HepG2 (cell line): ENCODE data around the gene TTC16. TPM values are rescaled to one million over a fixed set of nuclear protein-coding genes. Genes with fewer than 3 reads are reported as not detected.
A peak's percentile ranks its signal among the peaks of the same experiment; 100 is the strongest.

Source experiments
- ATAD3A ChIP-seq: sonication (generic); formaldehyde crosslinking; IDR thresholded peaks from 2 replicates; pipeline ENCODE4 v1.4.0; 2020; ENCODE audit warnings: missing genetic modification reagents
- CAMTA2 ChIP-seq: sonication (generic); formaldehyde crosslinking; IDR thresholded peaks from 2 replicates; pipeline ENCODE4 v1.4.0; 2020; ENCODE audit warnings: mild to moderate bottlenecking, missing genetic modification reagents, borderline replicate concordance
- IKZF1 ChIP-seq: fragments of 450-650 bp; IDR thresholded peaks from 2 replicates; pipeline ENCODE4 v1.7.1; 2016
- KMT2A ChIP-seq: sonication (generic); formaldehyde crosslinking; IDR thresholded peaks from 2 replicates; pipeline ENCODE4 v1.4.0; 2020; ENCODE audit warnings: missing genetic modification reagents
- MAF1 ChIP-seq: sonication (generic); formaldehyde crosslinking; IDR thresholded peaks from 2 replicates; pipeline ENCODE4 v1.5.0; 2020; ENCODE audit warnings: missing genetic modification reagents, borderline replicate concordance
- MBD4 ChIP-seq: IDR thresholded peaks from 2 replicates; pipeline ENCODE4 v1.6.1; 2012; ENCODE audit warnings: low read length, inconsistent platforms, borderline replicate concordance
- ONECUT2 ChIP-seq: sonication (generic); formaldehyde crosslinking; IDR thresholded peaks from 2 replicates; pipeline ENCODE4 v1.4.0; 2020; ENCODE audit warnings: missing genetic modification reagents
- RFX3 ChIP-seq: IDR thresholded peaks from 2 replicates; pipeline ENCODE4 v1.6.1; 2016; ENCODE audit warnings: missing biosample characterization, missing genetic modification reagents
- ZNF234 ChIP-seq: sonication (generic); formaldehyde crosslinking; conservative IDR thresholded peaks from 2 replicates; pipeline ENCODE4 v1.5.1; 2020; ENCODE audit warnings: mild to moderate bottlenecking, missing genetic modification reagents
- ZNF772 ChIP-seq: sonication (generic); formaldehyde crosslinking; IDR thresholded peaks from 2 replicates; pipeline ENCODE4 v1.5.0; 2020; ENCODE audit warnings: mild to moderate bottlenecking, missing genetic modification reagents
- polyA plus RNA-seq, 8 experiments: library from polyadenylated mRNA; depleted of rRNA in 3 of 8; stranded (reverse) in 7 of 8; unstranded in 1 of 8; fragments of >200 nt; fragmentation: Illumina TruSeq in 4 of 8; extraction: Trizol in 4 of 8; gene quantifications; 2 replicates each; pipeline versions ENCODE4 v1.2.1 to v1.2.3, GENCODE V29; 2011 to 2016; ENCODE audit warnings: low read depth in 4 of 8, missing spikeins in 1 of 8, mixed read lengths in 1 of 8; ENCODE audit not compliant: insufficient read depth in 1 of 8
- total RNA-seq, 5 experiments: library from RNA; depleted of rRNA; stranded (reverse); fragments of >200 nt; fragmentation: Illumina TruSeq; extraction: Trizol; gene quantifications; 2 replicates each; pipeline ENCODE4 v1.2.3, GENCODE V29; 2016; ENCODE audit warnings: low read depth in 1 of 5
- TF ChIP-seq, protein P1 (sequence below): sonication (generic); formaldehyde crosslinking; IDR thresholded peaks from 2 replicates; pipeline ENCODE4 v1.8.0; 2022; ENCODE audit warnings: missing genetic modification reagents, mild to moderate bottlenecking, moderate library complexity, borderline replicate concordance
- TF ChIP-seq, protein P2 (sequence below): IDR thresholded peaks from 2 replicates; pipeline ENCODE4 v1.6.1; 2016; ENCODE audit warnings: low read depth, missing genetic modification reagents, missing compliant biosample characterization
- TF ChIP-seq, protein P3 (sequence below): sonication (generic); formaldehyde crosslinking; IDR thresholded peaks from 2 replicates; pipeline ENCODE4 v1.4.0; 2020; ENCODE audit warnings: missing genetic modification reagents, mild to moderate bottlenecking, borderline replicate concordance
- TF ChIP-seq, protein P4 (sequence below): sonication (generic); formaldehyde crosslinking; IDR thresholded peaks from 2 replicates; pipeline ENCODE4 v1.8.1; 2023; ENCODE audit warnings: mild to moderate bottlenecking, inconsistent platforms, moderate library complexity, missing genetic modification reagents, borderline replicate concordance
- TF ChIP-seq, protein P5 (sequence below): sonication (generic); formaldehyde crosslinking; conservative IDR thresholded peaks from 2 replicates; pipeline ENCODE4 v1.8.1; 2023; ENCODE audit warnings: missing genetic modification reagents
- TF ChIP-seq, protein P6 (sequence below): IDR thresholded peaks from 2 replicates; pipeline ENCODE4 v1.6.1; 2016; ENCODE audit warnings: missing compliant biosample characterization, missing genetic modification reagents, borderline replicate concordance

Gene TTC16
- total and polyA plus RNA-seq, 2 of the 13 experiments (the other 11 are each of a cell fraction or from before 2014, with no cell fraction given) = not detected

DNA sequence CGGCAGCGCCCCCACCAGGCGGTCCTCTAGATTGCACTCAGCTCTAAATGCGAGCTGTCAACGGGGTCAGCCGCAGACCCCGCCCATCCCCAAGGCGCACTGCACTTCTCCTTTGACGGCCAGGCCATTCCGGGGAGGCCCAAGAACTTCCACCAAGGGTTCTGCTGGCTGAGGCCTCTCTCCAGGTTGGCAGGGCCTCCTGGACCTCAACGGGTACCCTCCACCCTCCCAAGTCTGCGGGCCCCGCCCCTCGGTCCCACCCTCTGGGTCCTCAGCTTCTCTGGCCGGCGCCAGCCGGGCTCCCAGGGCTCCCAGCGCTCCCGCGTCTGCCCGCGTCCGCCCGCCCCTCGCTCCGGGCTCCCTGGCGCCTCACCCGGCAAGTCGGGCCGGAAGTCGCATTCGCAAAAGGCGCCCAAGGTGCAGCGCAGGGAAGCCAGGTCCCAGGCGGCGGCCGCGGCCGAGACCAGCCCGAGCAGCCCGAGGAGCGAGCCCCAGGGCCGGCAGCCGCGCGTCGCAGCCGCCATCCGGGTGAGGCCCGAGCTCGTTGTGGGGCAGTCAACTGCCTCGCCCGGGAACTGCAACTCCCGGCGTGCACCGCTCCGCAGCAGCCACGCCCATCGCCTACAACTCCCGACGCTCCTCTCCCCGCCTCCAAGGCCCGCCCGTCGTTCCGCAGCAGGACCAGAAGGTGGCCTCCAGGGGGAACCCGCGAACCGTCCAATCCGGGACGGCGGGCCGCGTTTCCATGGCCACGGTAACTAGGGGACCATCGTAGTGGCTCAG, 19.1 kb downstream of the TTC16 start, which contains the start of gene TOR2A (continued):
- TF ChIP-seq MBD4 (no peak), ATAD3A (CRISPR knock-in tag) (no peak), ONECUT2 (no peak), CAMTA2 (CRISPR knock-in tag) (no peak), KMT2A (CRISPR knock-in tag) (no peak), RFX3 (CRISPR knock-in tag) (peak; percentile 98), ZNF234 (no peak), IKZF1 (no peak), MAF1 (CRISPR knock-in tag) (no peak), ZNF772 (CRISPR knock-in tag) (no peak; the same call in 1 of the 2 replicates)
- TF ChIP-seq, protein P1, sequence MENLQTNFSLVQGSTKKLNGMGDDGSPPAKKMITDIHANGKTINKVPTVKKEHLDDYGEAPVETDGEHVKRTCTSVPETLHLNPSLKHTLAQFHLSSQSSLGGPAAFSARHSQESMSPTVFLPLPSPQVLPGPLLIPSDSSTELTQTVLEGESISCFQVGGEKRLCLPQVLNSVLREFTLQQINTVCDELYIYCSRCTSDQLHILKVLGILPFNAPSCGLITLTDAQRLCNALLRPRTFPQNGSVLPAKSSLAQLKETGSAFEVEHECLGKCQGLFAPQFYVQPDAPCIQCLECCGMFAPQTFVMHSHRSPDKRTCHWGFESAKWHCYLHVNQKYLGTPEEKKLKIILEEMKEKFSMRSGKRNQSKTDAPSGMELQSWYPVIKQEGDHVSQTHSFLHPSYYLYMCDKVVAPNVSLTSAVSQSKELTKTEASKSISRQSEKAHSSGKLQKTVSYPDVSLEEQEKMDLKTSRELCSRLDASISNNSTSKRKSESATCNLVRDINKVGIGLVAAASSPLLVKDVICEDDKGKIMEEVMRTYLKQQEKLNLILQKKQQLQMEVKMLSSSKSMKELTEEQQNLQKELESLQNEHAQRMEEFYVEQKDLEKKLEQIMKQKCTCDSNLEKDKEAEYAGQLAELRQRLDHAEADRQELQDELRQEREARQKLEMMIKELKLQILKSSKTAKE (CRISPR knock-in tag) = no peak
- TF ChIP-seq, protein P2, sequence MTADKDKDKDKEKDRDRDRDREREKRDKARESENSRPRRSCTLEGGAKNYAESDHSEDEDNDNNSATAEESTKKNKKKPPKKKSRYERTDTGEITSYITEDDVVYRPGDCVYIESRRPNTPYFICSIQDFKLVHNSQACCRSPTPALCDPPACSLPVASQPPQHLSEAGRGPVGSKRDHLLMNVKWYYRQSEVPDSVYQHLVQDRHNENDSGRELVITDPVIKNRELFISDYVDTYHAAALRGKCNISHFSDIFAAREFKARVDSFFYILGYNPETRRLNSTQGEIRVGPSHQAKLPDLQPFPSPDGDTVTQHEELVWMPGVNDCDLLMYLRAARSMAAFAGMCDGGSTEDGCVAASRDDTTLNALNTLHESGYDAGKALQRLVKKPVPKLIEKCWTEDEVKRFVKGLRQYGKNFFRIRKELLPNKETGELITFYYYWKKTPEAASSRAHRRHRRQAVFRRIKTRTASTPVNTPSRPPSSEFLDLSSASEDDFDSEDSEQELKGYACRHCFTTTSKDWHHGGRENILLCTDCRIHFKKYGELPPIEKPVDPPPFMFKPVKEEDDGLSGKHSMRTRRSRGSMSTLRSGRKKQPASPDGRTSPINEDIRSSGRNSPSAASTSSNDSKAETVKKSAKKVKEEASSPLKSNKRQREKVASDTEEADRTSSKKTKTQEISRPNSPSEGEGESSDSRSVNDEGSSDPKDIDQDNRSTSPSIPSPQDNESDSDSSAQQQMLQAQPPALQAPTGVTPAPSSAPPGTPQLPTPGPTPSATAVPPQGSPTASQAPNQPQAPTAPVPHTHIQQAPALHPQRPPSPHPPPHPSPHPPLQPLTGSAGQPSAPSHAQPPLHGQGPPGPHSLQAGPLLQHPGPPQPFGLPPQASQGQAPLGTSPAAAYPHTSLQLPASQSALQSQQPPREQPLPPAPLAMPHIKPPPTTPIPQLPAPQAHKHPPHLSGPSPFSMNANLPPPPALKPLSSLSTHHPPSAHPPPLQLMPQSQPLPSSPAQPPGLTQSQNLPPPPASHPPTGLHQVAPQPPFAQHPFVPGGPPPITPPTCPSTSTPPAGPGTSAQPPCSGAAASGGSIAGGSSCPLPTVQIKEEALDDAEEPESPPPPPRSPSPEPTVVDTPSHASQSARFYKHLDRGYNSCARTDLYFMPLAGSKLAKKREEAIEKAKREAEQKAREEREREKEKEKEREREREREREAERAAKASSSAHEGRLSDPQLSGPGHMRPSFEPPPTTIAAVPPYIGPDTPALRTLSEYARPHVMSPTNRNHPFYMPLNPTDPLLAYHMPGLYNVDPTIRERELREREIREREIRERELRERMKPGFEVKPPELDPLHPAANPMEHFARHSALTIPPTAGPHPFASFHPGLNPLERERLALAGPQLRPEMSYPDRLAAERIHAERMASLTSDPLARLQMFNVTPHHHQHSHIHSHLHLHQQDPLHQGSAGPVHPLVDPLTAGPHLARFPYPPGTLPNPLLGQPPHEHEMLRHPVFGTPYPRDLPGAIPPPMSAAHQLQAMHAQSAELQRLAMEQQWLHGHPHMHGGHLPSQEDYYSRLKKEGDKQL = no peak
- TF ChIP-seq, protein P3, sequence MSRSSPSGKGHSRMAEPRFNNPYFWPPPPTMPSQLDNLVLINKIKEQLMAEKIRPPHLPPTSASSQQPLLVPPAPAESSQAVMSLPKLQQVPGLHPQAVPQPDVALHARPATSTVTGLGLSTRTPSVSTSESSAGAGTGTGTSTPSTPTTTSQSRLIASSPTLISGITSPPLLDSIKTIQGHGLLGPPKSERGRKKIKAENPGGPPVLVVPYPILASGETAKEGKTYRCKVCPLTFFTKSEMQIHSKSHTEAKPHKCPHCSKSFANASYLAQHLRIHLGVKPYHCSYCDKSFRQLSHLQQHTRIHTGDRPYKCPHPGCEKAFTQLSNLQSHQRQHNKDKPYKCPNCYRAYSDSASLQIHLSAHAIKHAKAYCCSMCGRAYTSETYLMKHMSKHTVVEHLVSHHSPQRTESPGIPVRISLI (CRISPR knock-in tag) = no peak; the same call in 1 of the 2 replicates
- TF ChIP-seq, protein P4, sequence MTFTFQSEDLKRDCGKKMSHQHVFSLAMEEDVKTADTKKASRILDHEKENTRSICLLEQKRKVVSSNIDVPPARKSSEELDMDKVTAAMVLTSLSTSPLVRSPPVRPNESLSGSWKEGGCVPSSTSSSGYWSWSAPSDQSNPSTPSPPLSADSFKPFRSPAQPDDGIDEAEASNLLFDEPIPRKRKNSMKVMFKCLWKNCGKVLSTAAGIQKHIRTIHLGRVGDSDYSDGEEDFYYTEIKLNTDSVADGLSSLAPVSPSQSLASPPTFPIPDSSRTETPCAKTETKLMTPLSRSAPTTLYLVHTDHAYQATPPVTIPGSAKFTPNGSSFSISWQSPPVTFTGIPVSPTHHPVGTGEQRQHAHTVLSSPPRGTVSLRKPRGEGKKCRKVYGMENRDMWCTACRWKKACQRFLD (CRISPR knock-in tag) = peak; percentile 49; the same call in 1 of the 2 replicates
- TF ChIP-seq, protein P5, sequence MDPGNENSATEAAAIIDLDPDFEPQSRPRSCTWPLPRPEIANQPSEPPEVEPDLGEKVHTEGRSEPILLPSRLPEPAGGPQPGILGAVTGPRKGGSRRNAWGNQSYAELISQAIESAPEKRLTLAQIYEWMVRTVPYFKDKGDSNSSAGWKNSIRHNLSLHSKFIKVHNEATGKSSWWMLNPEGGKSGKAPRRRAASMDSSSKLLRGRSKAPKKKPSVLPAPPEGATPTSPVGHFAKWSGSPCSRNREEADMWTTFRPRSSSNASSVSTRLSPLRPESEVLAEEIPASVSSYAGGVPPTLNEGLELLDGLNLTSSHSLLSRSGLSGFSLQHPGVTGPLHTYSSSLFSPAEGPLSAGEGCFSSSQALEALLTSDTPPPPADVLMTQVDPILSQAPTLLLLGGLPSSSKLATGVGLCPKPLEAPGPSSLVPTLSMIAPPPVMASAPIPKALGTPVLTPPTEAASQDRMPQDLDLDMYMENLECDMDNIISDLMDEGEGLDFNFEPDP = no peak
- TF ChIP-seq, protein P6, sequence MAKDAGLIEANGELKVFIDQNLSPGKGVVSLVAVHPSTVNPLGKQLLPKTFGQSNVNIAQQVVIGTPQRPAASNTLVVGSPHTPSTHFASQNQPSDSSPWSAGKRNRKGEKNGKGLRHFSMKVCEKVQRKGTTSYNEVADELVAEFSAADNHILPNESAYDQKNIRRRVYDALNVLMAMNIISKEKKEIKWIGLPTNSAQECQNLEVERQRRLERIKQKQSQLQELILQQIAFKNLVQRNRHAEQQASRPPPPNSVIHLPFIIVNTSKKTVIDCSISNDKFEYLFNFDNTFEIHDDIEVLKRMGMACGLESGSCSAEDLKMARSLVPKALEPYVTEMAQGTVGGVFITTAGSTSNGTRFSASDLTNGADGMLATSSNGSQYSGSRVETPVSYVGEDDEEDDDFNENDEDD (CRISPR knock-in tag) = peak; percentile 76; the same call in 1 of the 2 replicates
